UCSD-AML1 (cell line): ENCODE data around the gene CACNA1C.

ENCODE experiments used
- DNase-seq: peaks from one replicate; lab custom pipeline; 2025; ENCODE audit not compliant: unreplicated experiment; lab: John Stamatoyannopoulos, UW

CACNA1C gene

GRCh38 chr12:2168808-2169207 lies 116.0 kb downstream of the CACNA1C start:
- no peak for DNase-seq

DNA sequence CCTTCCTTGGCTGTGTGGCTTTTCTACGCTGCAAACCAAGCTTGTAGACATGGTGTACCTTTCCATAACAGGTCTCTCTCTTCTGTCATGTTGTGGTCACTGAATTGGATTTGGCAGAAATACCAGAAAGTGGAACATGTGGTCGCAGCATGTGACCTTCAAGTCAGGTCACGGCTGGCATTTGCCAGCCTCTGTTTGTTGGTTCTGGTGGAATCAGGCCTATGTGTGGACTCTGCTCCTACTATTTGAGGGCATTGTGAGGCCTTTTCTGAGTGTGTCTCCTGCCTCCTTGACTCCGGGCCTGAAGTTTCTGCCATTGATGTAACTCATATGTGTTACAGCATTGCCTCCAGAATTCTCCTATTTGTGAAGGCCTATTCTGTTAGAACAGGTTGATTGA lies 116.7 kb downstream of the CACNA1C start:
- DNase-seq, result no peak

DNA sequence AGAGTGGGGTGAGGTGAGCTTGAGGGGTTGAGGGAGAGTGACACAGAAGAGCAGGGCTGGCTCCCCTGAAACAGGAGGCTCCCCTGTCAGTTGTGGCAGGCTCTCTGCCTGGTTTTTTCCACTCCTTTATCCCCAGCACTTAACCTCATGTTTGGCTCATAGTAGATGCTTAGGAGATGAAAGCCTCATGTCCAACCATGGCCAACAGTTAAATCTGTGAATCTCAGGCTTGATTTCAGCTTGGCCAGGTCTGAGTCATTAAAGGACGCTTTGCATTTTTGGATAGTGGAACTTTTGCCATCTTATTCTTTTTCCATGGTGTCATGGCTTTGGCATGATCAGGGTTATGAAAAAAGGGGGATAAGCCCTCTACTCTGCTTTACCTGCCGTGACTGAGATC lies 117.2 kb downstream of the CACNA1C start:
- DNase-seq, result no peak

- DNase-seq, result no peak
These were observed 117.6 kb downstream of the CACNA1C start for GRCh38 chr12:2170376-2170775.

DNA sequence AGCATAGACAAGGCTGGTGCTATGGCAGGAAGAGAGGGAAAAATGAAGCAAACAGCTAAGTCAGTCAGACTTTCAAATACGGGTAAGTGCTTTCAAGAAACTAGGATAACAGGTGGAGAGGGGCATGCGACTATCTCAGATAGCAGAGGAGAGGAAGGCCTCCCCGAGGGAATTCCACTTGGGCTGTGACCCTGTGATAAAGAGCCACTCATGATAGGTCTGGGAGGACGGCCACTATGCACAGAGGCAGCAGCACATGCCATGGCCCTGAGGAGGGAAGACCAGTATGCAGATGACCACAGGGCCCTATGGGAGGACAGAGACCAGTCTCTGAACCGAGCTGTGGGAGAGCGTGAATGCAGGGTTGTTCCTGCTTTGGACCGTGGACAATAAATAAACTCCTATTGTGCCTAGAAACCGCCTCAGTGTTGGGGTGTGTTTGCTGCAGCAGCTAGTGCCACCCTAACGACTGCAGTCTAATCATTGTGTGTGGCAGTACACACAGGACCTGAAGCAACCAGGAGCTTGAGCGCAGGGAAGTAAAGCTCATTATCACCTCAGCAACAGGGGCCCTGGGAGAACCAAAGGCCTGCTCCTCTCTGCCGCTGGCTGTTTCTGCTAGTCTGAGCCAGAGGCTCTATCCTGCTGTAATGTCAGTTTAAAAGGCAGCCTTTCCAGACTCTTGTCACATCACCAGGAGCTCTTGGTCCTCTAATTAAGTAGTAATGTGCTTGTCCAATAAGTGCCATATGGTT lies 119.1 kb downstream of the CACNA1C start:
- no peak for DNase-seq

GRCh38 chr12:2172491-2173214 lies 119.9 kb downstream of the CACNA1C start:
- no peak for DNase-seq

- DNase-seq, result no peak
These were observed 121.2 kb downstream of the CACNA1C start for GRCh38 chr12:2173971-2174370.

GRCh38 chr12:2177003-2177402 lies 124.2 kb downstream of the CACNA1C start:
- no peak for DNase-seq

- DNase-seq, result no peak
These were observed 125.0 kb downstream of the CACNA1C start for GRCh38 chr12:2177751-2178150.

DNA sequence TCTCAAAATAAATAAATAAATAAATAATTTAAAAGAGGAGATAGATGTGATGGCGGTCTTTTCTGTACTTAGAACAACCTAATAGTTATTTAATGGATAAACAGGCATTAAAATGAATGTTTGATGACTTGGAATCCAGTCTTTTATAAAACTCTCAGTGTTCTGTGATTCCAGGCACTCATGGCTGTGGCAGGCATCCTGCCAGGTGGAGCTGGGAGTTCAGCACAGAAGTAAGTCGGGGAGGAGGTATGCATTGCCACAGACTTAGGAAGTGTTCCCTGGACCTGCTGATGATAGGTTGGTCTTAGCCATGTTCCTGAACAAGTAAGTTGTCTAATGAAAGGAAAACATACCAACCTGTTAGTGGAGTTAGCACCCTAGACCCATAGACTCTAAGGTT lies 126.3 kb downstream of the CACNA1C start:
- DNase-seq, result no peak

DNA sequence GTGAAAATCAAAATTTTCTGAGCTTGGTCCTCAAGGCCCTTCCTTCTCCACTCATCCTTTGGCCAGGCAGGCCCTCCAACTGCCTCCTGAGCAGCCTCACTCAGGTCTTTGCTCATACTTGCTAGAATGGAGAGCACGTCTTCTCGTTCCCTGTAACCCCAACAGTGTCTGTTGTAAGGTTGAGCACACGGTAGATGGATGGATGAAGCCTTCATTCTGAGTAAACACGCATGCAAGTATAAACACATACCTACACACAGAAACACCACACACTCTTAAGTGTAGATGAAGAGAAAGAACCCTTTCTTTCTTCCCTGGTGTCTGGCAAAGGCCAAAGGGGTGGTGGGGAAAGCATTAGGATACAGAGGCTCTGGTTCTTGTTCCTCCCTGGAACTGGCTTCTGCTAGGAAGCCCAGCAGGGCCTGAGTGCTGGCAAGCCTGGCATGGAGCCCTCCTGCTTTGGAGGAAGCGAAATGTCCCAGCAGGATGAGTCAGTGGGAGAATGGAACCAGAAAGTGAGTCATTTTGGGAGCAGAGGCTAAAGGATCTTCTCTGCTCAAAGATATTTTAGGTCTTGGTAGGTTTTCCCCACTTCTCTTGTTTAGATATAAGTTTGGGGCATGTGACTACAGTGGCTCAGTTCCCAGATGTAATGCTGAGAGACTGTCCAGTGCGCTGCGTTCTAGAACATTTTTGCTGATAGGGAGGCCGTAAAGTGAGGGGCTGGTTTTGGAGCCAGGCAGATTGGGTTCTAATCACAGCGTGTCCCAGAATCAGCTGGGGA lies 127.4 kb downstream of the CACNA1C start:
- no peak for DNase-seq

- no peak for DNase-seq
These were observed 127.9 kb downstream of the CACNA1C start for GRCh38 chr12:2180737-2181082.

DNA sequence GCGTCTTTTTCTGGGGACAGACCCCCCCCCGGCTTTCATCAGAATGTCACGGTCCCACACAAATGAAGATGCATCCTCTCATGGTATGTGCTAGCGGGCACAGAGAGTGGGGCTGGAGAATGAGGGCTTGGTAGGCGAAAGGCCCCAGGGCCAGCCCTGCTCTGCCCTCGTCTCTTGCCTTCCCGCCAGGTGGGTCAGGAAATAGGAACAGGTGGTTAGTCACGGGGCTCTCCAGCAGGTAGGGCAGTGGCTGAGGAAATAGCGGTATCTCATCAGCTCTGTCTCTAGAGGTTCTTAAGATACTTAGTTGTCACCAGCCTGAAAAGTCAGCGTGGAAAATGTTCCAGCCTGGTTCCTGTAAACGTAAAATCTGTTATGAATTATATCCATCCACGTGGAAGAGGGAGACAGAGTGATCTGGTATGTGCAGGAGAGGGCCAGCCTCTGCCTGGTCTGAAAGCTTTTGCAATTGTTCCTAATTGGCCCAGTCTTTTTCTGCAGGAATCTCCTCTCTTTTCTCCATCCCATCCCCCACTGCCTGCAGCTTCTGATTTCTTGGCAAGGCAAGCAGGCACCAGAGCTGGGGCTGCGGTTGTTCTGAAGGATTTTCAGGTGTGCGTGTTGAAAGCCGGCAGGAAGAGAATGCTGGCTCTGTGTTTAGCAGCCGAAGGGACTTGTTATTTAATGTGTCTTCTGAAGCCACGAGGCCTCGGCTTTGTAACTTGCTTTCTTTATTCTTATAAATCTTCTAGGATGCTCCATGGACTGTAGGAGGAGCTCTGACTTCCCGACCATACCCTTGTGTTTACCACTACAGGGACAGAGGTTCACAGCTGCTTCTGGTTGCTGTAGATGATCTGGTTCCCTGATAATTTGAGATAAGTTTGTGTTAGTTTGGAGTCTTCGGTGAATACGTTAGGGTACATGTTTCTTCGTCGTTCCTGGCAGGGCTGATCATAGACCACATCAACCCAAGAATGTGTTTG lies 131.1 kb downstream of the CACNA1C start:
- DNase-seq, result no peak

DNA sequence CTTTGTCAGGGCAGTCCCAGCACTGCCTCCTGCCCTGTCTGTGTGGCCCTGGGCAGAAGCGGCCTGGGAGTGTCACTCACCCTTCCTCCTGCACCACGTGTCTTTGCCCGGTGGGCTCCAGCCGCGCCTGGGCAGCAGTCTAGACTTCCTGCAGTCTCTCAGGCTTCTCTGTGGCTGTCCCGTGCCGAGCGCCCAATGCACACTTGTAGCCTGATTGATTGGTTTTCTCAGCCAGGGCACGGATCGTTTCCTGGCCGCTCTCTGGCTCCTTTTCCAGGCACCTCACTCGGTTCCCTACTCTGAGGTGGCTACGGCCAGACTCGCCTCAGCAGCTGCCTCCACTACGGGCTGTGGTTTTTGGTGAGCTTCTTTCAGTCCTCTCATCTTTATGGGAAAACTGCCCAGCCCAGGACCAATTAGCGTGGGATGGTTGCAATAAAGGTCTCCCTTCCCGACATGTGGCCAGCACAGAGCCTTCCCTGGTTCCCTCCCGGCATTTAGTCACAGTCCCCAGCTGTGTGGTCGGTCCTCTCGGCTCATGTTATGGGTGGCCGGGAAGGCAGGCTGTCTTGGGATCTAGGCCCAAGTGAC lies 133.1 kb downstream of the CACNA1C start:
- DNase-seq, result no peak

DNA sequence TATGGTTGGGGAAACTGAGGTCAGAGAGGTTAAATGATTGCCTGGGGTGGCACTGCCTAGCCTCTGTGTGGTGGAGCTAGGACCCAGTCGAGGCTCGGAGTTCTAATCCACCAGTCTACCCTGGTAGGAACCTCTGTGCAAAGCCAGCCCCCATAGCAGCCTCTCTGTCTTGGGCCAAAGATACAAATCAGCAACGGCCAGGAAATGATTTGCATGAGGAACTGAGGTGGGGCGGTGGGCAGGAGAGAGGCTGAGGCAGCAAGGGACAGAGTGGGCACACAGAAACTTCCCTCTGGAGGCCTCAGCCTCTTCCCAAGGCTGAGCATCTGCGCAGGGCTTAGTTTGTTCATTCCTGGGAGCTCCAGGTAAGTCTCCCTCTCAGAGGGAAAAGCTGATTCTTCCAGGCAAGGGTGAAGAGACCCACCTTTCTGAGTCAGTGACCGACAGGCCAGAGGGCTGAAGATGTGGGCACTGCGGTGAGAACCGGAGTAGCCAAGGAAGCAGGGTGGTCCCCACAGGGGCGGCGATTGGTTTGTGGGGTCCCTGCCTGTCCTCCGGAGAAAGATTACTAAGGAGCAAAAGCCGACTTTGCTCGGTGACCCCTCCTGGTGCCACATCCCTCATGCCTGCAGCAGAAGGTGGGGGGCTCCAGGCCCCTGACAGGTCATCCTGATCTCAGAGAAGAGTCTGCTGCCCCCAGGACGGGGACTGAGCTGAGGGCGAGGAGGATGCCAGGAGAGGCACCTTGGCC lies 134.6 kb downstream of the CACNA1C start:
- DNase-seq, result no peak

DNA sequence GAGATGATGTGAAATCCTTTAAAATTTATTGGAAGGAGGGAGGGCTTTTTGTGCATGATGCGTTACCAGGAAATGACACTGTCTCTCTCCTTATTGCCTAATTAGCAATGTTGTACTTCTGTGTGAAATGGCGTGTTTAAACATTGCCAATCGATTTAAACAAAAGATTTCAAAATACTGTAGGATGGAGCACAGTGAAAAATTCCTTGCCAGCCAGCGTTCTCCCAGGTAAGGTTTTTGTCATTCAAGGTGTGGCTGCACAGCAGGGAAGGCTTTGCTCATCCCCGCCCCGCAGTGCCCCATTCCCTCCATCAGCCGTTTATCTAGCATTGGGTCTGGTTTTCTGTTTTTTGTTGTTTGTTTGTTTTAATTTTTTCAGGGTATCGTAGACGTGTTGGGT lies 137.3 kb downstream of the CACNA1C start:
- DNase-seq, result no peak

DNA sequence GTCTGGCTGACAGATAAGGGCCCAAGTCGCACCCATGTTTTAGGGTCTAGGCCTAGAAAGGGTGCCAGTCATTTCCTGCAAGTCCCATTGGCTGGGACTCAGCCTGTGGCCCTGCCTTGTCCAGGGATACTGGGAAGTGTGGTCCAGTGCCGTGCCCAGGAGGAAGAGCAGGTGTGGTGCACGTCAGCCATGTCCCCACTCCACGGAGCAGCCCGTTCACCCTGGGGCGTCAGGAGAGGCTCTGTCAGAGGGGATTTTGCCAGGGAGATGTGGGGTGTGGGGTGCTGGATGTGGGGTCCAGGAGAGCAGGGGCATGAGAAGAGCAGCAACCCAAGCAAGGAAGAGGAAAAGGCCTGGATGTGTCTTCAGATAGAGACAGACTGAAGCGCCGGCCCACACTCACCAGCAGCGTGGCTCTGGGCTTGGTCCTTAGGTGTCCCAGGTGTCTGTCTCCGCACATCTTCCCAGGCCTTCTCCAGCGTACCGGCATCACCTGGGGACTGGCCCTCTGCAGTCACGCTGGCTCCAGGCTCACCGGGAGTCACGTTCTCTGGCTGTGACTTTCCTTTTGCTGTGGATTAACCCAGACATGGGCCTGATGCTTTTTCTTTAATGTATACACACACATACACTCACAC lies 138.2 kb downstream of the CACNA1C start:
- DNase-seq, result no peak

DNA sequence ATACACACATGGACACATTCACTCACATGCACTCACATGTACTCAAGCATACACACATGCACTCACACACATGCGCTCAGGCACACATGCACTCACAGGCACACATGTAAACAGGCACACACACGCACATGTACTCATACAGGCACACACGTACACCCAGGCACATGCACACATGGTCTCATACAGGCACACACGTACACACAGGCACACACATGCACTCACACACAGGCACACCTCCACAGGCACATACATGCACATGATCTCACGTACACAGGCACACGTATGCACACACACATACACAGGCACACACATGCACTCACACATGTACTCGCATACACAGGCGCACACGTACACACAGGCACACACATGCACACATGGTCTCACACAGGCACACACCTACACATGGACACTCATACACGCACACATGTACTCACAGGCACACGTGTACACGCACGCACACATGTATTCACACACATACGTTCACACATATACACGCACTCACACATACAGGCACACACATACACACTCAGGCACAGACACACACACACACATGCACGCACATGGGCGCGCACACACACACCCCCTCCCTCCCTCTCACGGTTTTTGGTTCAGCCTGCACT lies 138.9 kb downstream of the CACNA1C start:
- no peak for DNase-seq

DNA sequence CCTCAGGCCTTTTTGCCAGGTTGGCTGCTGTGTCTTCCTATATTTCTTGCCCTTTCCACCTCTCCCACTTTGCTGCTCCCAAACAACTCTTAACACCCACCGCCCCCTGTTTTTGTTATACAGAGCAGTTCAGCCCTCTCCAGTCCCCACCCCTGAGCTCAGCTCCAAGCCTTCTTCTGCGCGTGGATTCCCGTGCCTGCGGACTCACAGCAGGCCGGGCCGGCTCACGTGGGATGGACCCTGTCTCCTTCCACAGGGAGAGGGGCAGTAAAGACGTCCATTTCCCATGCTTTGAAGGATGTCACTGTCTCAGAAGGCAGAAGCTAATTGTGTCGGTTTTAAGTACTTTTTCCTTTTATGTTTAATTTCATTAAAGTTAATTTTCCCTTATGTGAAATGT lies 139.4 kb downstream of the CACNA1C start:
- DNase-seq, result no peak
